HG03066 (cell line): ENCODE results near the gene NPAS3.

Source experiments
- ATAC-seq: cut with Tn5 transposase; IDR thresholded peaks from one replicate; pipeline ENCODE4 v1.9.1; 2021; ENCODE audit warnings: low read depth; ENCODE audit not compliant: unreplicated experiment

Gene NPAS3

DNA sequence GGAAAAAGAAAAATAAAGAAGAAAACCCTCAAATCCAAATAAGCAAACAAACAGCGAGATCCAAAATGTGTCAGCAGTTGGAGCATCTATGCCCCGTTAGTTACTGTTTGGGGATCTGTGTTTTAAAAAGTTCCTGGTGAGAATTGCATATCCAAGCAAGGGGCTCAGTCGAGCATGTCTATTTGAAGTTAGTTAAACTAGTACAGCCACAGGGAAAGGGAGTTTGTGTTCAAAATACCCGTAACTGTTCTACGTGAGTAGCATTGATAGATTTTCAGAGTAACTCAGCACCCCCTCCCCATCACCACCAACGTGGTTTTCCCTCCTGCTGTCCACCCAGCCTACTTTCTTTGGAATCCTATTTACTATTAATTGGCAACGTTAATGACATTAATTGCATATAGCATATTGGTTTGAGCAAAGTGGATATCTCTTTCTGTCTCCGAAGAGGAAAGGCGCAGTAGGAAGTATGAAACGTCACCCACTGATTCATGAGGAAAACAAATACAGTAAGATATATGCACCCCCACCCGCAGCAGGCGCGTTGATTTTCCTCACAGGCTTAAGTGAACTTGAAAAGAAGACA, 1.5 kb downstream of the NPAS3 start:
- ATAC-seq = no peak

DNA sequence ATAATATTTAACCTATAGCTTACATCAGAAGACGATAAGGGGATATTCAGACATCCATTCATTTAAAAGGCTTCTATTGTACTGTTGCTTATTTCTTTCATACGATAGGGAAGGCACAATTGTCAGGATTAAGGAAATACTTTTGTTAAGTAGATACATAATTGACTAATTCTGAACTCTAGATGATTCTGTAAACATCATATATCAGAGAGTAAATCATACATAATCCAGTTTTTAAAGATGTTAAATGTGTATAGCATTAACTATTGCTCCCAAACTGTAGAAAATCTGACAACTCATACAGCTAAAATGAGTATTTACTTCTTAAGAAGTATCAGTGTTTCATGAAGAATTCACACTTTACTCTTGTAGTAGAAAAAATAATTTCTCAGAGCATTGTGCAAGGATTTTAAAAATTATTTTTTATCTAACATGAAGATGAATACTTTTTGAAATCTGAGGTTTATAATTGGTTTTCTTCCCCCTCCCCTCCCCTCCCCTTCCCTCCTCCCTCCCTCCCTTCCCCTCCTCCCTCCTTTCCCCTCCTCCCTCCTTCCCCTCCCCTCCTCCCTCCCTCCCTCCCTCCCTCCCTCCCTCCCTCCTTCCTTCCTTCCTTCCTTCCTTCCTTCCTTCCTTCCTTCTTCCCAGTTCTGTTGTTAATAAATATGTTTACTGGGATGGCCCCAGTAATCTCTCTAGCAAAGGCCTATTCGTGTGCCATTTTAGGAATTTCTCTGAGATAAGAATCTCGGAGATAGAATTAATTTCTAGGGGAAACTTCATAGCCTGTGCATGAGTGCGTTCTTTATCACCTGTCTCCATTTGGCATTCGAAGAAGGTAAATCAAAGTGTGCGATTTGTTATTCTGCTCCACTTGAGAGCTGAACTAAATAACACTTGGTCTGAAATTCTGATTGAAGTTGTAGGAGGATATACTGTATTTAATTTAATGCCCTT, 2.3 kb downstream of the NPAS3 start:
- ATAC-seq = no peak

DNA sequence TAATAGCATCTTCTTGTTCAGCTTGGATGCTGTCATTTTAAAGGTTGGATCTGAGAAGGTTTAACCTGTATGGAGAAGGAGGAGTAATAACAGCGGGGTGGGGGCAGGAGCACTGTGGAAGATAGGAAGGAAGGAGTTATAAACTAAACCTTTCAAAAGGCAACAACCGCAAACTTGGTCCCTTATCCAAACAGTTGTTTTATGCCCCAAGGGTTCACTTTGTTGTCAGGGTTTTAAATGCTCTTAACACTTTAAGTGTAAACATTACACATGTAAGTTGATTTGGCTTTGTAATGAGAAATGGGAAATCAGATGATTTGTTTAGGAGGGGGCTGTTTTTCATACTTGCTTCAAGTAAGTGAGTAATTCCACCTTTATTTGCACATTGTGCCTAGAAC, 3.0 kb downstream of the NPAS3 start:
- ATAC-seq = no peak

DNA sequence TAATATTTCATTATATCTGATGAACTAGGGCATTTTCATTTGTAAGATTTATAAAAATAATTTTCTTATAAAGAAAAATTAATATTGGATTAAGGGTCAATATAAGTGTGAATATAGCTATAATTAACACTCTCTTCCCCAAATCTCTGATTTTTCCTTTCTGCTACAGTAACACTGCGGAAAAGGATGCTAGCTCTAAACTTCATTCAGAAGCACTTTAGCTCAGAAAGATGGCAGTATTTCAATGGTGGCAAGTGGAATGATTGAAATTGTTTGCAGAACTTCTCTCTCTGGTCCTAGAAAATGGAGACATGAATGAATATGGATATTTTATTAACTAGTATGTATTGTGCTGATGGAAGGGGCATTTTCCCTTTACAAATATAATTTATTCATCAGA, 8.4 kb downstream of the NPAS3 start:
- ATAC-seq = no peak

DNA sequence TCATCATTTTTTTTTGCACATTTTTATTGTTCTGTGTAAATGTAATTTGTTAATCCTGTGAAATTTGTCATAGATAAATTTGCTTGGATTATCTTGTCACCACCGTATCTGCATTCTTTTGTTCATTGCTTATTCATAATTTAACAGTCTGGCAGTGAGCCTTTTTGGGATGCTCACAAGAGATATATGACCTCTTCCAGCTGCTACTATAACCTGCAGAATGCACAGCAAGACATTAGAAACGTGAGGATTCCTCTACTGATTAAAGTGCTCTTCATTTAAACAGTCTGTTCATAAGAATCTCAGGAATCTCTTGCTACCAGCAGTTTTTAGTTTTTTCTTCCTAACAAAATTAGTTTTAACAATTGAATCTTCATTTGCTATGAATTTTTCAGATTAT, 9.1 kb downstream of the NPAS3 start:
- ATAC-seq = no peak

DNA sequence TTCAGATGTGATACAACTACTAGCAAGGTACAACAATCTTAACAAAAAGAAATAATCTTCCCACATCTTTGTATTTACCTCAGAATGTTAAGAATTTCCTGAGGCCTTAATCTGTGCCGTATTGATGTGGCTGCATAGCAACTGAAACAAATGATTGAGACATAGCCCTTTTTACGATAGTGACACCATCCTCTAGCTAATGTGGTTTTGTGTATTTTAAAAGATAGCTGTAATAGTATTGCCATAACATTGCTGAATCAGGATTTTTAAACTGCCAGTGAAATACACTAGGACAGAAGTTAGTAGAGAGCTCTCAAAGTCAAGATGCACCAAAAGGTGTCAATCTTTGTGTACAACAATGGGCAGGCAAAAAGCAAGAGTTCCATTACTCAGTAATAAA, 11.9 kb downstream of the NPAS3 start:
- ATAC-seq = no peak

DNA sequence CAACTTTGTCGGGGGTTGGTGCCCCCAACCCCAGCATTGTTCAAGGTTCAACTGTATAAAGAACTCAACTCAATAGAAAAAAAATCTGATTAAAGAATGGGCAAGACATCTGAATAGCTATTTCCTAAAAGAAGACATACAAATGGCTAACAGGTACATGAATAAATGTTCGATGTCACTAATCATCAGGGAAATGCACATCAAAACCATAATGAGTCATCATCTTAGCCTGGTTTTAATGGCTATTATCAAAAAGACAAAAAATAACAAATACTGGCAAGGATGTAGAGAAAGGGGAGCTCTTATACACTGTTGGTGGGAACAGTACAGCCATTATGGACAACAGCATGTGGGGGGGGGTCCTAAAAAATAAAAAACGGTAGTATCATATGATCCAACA, 28.7 kb downstream of the NPAS3 start:
- ATAC-seq = no peak

DNA sequence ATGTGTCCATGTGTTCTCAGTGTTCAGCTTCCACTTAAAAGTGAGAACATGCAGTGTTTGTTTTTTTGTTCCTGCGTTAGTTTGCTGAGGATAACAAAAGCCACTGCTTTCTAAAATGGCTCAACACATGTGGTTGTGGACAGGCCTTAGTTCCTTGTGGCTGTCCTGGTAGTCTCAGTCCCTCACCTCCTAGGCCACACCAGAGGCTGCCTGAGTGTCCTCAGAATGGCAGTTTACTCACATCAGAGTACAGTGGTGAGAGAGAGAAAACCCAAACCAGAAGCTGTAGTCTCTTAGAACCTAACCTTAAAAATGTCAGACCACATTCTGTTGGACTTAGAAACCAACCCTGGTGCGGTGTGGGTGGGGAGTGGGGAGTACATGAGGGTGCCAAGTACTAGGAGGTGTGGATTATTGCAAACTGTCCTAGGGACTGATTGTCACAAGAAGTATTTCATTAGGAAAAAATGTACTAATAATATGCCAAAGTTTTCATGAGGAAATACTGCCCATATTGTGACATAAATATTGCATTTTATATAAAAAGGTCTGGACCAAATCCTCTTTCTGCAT, 30.4 kb downstream of the NPAS3 start:
- no peak for ATAC-seq

DNA sequence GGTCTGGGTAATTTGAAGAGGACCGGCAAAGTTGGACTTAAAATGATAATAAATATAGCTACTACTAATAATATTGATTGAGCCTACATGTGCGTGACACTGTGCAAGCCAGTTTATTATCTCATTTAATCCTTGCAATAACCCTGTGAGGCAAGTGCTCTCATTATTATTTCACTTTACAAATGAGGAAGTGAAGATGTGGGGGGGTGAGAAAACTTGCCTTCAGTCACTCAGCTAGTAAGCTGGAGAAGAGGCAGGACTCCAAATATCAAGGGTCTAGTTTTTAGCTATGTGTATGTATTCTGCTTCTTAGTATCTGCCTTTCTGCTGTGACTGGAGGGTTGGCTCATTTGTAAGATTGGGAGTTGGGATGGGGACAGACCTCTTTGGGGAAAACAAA, 39.2 kb downstream of the NPAS3 start:
- ATAC-seq = no peak

DNA sequence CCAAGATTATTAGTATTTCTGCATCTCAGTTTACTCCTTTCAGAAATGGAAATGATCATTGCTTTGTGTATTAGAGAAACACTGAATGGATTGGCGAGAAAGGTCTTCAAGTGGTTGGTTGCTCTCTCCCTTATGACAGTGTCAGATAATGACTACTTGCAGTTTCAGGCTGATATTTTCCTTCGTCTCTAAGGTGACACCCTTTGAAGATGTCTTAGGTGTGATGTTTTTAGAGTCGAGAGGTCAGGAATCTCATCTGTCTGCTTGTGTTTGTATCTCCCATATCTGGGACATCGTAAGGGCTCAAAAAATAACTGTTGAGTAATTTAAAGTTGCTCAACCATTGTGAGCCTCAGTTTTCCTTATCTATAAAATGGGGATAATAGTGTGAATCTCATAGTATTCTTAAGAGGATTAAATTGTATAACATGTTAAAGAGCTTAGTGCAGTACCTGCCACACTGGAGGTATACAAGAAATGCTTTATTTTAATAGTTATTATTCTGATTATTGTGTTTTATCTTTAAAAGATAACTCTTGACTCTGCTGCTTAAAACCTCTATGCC, 40.1 kb downstream of the NPAS3 start:
- no peak for ATAC-seq

DNA sequence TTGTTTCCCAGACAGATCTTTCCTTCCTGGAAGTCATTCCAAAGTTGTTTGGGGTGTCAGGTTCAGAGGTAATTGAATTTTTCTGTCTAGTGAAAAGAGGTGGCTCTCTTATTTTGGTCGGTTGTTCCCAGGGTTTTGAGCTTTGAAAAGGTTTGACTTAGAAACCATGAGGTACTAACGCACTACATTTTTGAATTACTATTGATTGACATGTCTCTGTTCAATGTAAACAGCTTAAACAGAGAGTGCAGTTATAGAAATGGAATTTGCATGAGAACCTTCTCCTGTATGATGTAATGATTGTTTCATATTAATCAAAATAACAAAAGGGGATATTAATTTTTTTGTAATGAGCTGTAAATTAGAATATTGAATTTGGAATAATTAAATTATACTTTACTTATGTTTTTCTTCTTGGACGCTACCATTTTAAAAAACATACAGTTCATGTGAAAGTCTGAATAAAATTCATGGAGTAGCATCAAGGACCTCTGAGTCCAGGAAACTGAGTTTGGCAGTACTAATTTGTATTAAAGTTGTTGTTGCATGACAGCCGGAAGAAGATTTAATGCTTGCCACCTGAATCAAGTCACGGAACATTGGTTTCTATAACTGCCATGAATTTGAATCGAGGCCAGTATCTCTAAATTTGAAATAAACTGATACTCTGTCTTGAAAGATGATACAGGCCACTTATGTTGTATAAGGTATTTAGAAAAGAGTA, 41.7 kb downstream of the NPAS3 start:
- ATAC-seq = no peak

DNA sequence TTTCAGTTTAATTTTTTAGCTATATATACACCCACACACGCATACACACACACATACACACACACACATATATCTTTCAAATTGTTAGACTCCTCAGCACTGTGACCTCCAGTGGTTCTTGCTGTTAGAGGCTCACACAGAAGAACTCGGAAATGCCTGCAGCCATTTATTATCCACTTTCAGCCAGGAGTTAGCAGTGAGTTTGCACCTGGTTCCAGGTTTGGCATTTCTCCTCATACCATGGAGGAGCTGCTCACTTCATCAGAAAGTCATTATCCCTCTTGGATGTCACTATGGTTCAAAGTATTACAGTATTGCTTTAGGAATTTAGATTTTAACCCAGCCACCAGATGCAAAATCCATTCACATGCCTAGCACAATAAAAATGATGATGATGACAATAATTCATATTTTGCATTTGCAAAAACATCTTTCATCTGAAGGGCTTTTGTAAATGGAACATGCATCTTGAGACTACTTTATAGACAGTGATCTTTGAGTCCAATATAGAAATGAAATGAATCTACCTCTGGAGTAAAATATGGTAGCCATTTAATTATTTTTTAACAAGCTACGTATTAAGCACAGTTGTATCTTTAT, 42.3 kb downstream of the NPAS3 start:
- no peak for ATAC-seq

DNA sequence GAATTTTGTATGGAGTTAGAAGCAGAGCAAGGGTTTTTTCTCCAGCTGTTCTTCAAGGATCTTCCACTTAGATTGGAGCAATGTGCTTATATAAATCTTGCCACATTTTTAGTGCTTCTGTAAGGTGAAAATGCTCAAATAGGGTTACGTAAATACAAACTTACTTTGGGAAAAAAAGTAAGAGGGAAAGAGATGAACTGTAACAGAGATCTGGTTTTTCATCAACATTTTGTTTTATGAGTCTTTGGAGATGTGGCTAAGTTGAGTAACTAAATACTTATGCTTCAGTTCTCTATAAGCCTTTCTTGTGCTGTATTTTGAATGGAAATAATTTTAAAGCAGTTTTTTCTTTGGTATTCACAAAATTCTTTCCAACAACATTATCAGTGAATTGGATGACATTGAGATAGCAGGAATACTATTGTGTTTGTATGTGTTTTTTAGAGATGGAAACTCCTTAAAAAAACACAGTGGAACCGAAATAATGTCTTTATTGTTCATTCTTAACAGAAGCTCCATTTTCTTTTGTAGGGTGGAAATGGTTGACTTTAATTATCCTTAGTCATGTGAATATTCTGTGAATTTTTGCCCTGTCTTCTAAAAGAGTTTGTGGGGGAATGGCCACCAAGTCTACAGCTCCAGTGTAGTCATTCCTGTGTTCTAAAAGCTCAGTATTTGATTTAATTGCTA, 45.7 kb downstream of the NPAS3 start:
- no peak for ATAC-seq

DNA sequence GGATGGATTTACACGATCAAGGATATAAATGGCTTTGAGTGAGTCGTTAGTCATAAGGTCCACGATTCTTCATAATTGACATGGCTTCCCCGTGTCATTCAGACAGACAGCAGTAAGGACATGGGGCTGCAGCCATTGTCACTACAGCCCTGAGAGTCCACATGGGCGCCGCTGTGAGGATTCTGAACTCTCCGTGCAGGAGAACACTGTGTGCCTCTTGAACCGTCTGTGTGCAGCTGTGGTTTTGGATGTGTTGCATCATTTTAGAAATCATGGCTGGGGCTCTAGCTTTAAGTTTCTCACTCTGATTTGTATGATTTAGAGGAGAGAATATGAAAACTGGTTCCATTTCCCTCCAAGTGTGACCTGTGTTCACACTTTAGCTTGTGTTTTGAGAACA, 47.2 kb downstream of the NPAS3 start:
- no peak for ATAC-seq

DNA sequence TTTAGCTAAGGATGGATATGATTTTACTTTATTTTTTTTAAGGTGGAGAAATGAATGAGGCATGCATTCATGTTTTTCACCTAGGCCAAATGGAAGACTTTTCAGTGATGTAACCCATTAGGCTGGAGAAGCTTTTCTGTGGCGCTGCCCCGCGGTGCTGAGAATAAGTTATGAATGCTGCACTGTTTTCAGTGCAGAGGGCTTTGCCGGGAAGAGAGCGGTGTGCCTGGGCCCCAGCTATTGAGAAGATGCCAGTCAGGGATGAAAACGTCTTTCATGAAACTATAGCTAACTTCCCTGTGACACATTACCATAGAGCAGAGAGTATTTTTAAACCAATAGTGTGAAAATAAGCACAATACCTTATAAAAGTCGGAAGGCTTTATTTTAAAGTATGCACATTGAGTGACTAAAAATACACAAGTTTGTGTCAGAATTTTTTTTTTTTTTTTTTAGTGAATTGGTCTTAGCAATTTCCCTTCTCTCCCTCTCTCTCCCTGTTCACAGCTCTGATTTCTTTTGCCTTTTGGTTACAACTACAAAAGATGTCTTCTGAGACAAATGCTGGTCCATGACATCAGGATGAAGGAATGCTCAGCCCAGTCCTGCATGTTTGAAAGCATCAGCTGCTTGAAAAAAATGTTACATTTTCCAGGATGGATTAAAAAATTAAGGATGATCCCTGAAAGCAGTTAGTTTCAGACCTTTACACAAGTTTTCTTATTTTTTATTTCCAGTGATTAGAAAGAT, 48.3 kb downstream of the NPAS3 start:
- ATAC-seq = no peak

DNA sequence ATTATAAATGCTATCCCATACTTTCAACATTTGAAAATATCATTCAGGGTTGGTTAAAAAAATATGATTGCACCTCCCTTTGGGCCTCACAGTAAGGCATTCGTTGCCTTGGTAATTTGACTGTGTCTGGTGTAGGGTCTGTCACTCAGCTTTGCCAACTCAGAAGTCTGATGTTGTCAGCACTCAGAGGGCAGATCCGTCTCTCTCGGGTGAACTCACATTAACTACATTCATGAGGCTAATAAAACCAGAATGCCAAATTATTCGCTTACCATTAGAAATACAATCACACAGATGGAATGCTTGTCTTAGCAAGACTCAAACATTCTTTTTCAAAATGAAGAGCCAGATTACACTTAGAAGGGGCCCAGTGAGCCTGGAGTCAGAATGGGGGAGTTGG, 53.0 kb downstream of the NPAS3 start:
- ATAC-seq = no peak

DNA sequence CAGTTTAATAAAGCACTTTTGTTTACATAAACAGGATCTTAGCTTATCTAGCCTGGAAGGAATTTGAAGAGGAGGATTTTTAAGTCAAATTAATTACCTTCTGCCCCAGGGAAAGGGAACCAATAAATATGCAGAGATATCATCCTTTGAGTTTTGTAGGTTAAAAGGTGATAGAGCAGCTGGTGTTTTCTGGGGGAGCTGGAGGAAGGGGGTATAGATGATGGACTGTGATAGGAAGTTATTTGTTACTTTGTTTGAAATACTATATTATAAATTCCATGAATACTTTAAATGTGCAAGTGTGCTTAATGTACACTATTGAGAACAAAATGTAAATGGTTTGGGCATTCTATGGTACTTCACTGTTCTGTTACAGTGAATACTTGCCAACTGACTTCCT, 55.2 kb downstream of the NPAS3 start:
- no peak for ATAC-seq

DNA sequence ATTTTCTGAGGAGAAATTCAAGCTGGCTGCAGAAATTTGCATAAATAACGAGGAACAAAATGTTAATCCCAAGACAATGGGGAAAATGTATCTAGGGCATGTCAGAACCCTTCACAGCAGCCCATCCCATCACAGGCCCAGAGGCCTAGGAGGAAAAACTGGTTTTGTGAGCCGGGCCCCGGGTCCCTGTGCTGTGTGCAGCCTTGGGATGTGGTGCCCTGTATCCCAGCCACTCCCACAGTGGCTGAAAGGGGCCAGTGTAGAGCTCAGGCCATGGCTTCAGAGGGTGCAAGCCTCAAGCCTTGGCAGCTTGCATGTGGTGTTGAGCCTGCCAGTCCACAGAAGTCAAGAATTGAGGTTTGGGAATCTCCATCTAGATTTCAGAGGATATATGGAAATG, 57.7 kb downstream of the NPAS3 start:
- no peak for ATAC-seq

DNA sequence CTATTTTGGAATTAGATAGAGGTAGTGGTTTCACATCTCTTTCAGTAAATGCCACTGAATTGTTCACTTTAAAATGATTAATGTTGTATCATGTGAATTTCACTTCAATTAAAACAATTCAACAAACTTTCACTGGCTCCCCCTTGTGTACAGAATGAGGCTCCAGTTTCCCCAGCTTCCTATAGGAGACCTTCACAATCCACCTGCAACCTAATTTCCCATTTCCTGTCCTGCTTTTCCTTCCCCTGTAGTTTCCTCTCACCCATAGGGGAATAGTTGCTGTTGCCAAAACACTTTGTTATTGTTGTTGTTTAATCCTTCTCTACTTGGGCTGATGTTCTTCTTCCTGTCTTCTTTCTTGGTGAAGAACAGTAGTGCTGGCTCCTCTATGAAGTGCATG, 59.8 kb downstream of the NPAS3 start:
- no peak for ATAC-seq
